H1 (cell line): ENCODE measurements around the gene ME3. TPM values are rescaled to one million over a fixed set of nuclear protein-coding genes. Genes with fewer than 3 reads are reported as not detected.

Source experiments
- CTCF ChIA-PET: fragments of 300-600 bp; sonication (Branson Sonifier 250); formaldehyde crosslinking; loops from one replicate; lab custom pipeline; 2021; ENCODE audit not compliant: partially characterized antibody; lab: Charles Lee
- POLR2A ChIA-PET: fragments of 300-600 bp; sonication (Branson Sonifier 250); formaldehyde crosslinking; loops from one replicate; lab custom pipeline; 2021; ENCODE audit warnings: inconsistent platforms; ENCODE audit not compliant: partially characterized antibody; lab: Charles Lee
- DNase-seq, 2 experiments: peaks; one replicate each; pipeline versions ENCODE4 v3.0.0 to v3.0.0-alpha.2; 2010 to 2022; ENCODE audit warnings: low spot score in 2 of 2, low read depth in 1 of 2, mixed read lengths in 1 of 2
- FAIRE-seq: peaks from 2 replicates; lab custom pipeline; 2011; peaks lifted over from hg19 to GRCh38; lab: Jason Lieb, UNC
- H2AFZ ChIP-seq: 2 replicates; pipeline ENCODE4 v1.8.1; 2012; ENCODE audit warnings: low read length, inconsistent platforms
- H2AK5ac ChIP-seq: 2 replicates; pipeline ENCODE4 v1.6.1; 2013; ENCODE audit warnings: low read depth, low read length
- H2BK120ac ChIP-seq: replicated peaks from 2 replicates; pipeline ENCODE3; 2013; ENCODE audit warnings: low read depth, low read length, inconsistent platforms
- H2BK12ac ChIP-seq: 2 replicates; pipeline ENCODE4 v1.6.1; 2013; ENCODE audit warnings: low read depth, low read length
- H2BK15ac ChIP-seq: 2 replicates; pipeline ENCODE4 v1.6.1; 2013; ENCODE audit warnings: low read length
- H2BK20ac ChIP-seq: 2 replicates; pipeline ENCODE4 v1.6.1; 2013; ENCODE audit warnings: low read length
- H2BK5ac ChIP-seq: 2 replicates; pipeline ENCODE4 v1.6.1; 2013; ENCODE audit warnings: low read depth, low read length
- H3K14ac ChIP-seq: 2 replicates; pipeline ENCODE4 v1.6.1; 2013; ENCODE audit warnings: inconsistent platforms; ENCODE audit not compliant: insufficient read length
- H3K18ac ChIP-seq: 2 replicates; pipeline ENCODE4 v1.6.1; 2013; ENCODE audit warnings: low read length; ENCODE audit errors: extremely low read depth
- H3K23ac ChIP-seq: 2 replicates; pipeline ENCODE4 v1.6.1; 2013; ENCODE audit warnings: inconsistent platforms; ENCODE audit not compliant: insufficient read length
- H3K23me2 ChIP-seq: 2 replicates; pipeline ENCODE4 v1.6.1; 2013; ENCODE audit warnings: low read depth, low read length
- H3K27ac ChIP-seq: 2 replicates; pipeline ENCODE4 v1.6.1; 2011; ENCODE audit warnings: low read depth, low read length, inconsistent platforms
- H3K27me3 ChIP-seq, 4 experiments: replicated peaks in 1 of 4; 1 replicate in 1 of 4; 2 replicates in 3 of 4; pipeline versions ENCODE4 v1.6.1 to v1.8.1; 2011 to 2013; ENCODE audit warnings: low read length in 3 of 4, mild to moderate bottlenecking in 3 of 4, inconsistent platforms in 2 of 4, mixed read lengths in 2 of 4, moderate library complexity in 1 of 4; ENCODE audit not compliant: control insufficient read depth in 3 of 4, insufficient read depth in 3 of 4; ENCODE audit errors: extremely low read depth in 1 of 4
- H3K36me3 ChIP-seq, 4 experiments: 2 replicates each; pipeline versions ENCODE4 v1.6.1 to v1.8.1; 2011 to 2013; ENCODE audit warnings: mild to moderate bottlenecking in 4 of 4, low read length in 3 of 4, moderate library complexity in 2 of 4, control low read depth in 1 of 4, inconsistent platforms in 1 of 4; ENCODE audit not compliant: insufficient read depth in 4 of 4, control insufficient read depth in 2 of 4
- H3K4ac ChIP-seq: replicated peaks from 2 replicates; pipeline ENCODE3; 2013; ENCODE audit warnings: low read length, low read depth, mixed read lengths, inconsistent platforms; ENCODE audit not compliant: insufficient read length
- H3K4me1 ChIP-seq, 4 experiments: replicated peaks in 1 of 4; 1 replicate in 1 of 4; 2 replicates in 3 of 4; pipeline versions ENCODE4 v1.6.1 to v1.8.1; 2011 to 2013; ENCODE audit warnings: low read length in 3 of 4, inconsistent platforms in 2 of 4, mixed read lengths in 1 of 4; ENCODE audit not compliant: insufficient read depth in 4 of 4, control insufficient read depth in 3 of 4
- H3K4me2 ChIP-seq, 2 experiments: 2 replicates each; pipeline versions ENCODE4 v1.6.1 to v1.8.1; 2011 to 2013; ENCODE audit warnings: low read depth in 2 of 2, low read length in 2 of 2, control low read depth in 1 of 2, inconsistent platforms in 1 of 2, mild to moderate bottlenecking in 1 of 2; ENCODE audit not compliant: insufficient read depth in 1 of 2
- H3K4me3 ChIP-seq, 4 experiments: fragments of 200-600, 300-600 bp in 1 of 4; sonication (generic), shearing (Covaris generic), sonication (Bioruptor Twin) in 1 of 4; 2 replicates each; pipeline versions ENCODE4 v1.5.1 to v1.8.1; 2011 to 2016; ENCODE audit warnings: low read length in 4 of 4, low read depth in 3 of 4, control low read depth in 2 of 4, inconsistent platforms in 2 of 4, mild to moderate bottlenecking in 2 of 4, mixed read lengths in 1 of 4, moderate library complexity in 1 of 4; ENCODE audit not compliant: insufficient read depth in 2 of 4; ENCODE audit errors: extremely low read depth in 1 of 4
- H3K56ac ChIP-seq: replicated peaks from 2 replicates; pipeline ENCODE3; 2013; ENCODE audit warnings: low read depth, mild to moderate bottlenecking, mixed read lengths, low read length, inconsistent platforms; ENCODE audit not compliant: insufficient read length
- H3K79me1 ChIP-seq: 2 replicates; pipeline ENCODE4 v1.6.1; 2013; ENCODE audit warnings: low read depth, low read length, control low read depth
- H3K79me2 ChIP-seq, 2 experiments: 2 replicates each; pipeline versions ENCODE4 v1.6.1 to v1.8.1; 2012 to 2013; ENCODE audit warnings: low read length in 2 of 2, mild to moderate bottlenecking in 2 of 2, inconsistent platforms in 1 of 2; ENCODE audit not compliant: insufficient read depth in 2 of 2, control insufficient read depth in 1 of 2
- H3K9ac ChIP-seq, 4 experiments: replicated peaks in 1 of 4; 1 replicate in 1 of 4; 2 replicates in 3 of 4; pipeline versions ENCODE4 v1.6.1 to v1.8.1; 2011 to 2013; ENCODE audit warnings: low read depth in 3 of 4, low read length in 3 of 4, control low read depth in 2 of 4, mild to moderate bottlenecking in 2 of 4, moderate library complexity in 2 of 4, inconsistent platforms in 1 of 4; ENCODE audit errors: extremely low read depth in 1 of 4
- H3K9me3 ChIP-seq, 2 experiments: 2 replicates each; pipeline versions ENCODE4 v1.6.1 to v1.8.1; 2012 to 2013; ENCODE audit warnings: mild to moderate bottlenecking in 2 of 2, moderate library complexity in 2 of 2, control low read depth in 1 of 2, inconsistent platforms in 1 of 2, low read depth in 1 of 2, low read length in 1 of 2, mixed read lengths in 1 of 2; ENCODE audit not compliant: insufficient read depth in 2 of 2
- H4K20me1 ChIP-seq, 2 experiments: replicated peaks in 1 of 2; 2 replicates each; pipeline versions ENCODE3 to v1.8.1; 2011 to 2013; ENCODE audit warnings: inconsistent platforms in 2 of 2, low read length in 2 of 2, mild to moderate bottlenecking in 1 of 2; ENCODE audit not compliant: insufficient read depth in 2 of 2, control insufficient read depth in 1 of 2
- H4K5ac ChIP-seq: 2 replicates; pipeline ENCODE4 v1.6.1; 2013; ENCODE audit warnings: low read length, low read depth, mixed read lengths, inconsistent platforms; ENCODE audit not compliant: insufficient read length
- H4K8ac ChIP-seq: 2 replicates; pipeline ENCODE4 v1.8.0; 2013; ENCODE audit warnings: mild to moderate bottlenecking, moderate library complexity, low read length, inconsistent platforms; ENCODE audit not compliant: insufficient read depth; ENCODE audit errors: extremely low read depth
- H4K91ac ChIP-seq: replicated peaks from 2 replicates; pipeline ENCODE3; 2013; ENCODE audit warnings: low read length, mixed read lengths, inconsistent platforms; ENCODE audit not compliant: insufficient read length
- GTF2F1 ChIP-seq: IDR thresholded peaks from 2 replicates; pipeline ENCODE4 v1.6.1; 2012; ENCODE audit warnings: low read depth, low read length, improper control_type of control experiment, borderline replicate concordance
- JUND ChIP-seq: IDR thresholded peaks from 2 replicates; pipeline ENCODE4 v1.6.1; 2011; ENCODE audit warnings: mild to moderate bottlenecking, improper control_type of control experiment, low read length
- POLR2AphosphoS5 ChIP-seq: IDR thresholded peaks from 2 replicates; pipeline ENCODE4 v1.6.1; 2011; ENCODE audit warnings: low read depth, low read length
- RBBP5 ChIP-seq: IDR thresholded peaks from 2 replicates; pipeline ENCODE4 v1.7.1; 2012; ENCODE audit warnings: low read depth, mild to moderate bottlenecking, inconsistent platforms, low read length, moderate library complexity, borderline replicate concordance
- WGBS, 2 experiments: shearing (Covaris generic) in 1 of 2; methylation state at CpG; one replicate each; pipeline versions ENCODE4 v1.1.6 to v1.1.7; 2013 to 2015; ENCODE audit warnings: low lambda C conversion rate in 2 of 2, mixed read lengths in 2 of 2, inconsistent platforms in 1 of 2, low coverage in 1 of 2, missing lambda C conversion rate in 1 of 2; ENCODE audit not compliant: insufficient replicate concordance in 2 of 2, insufficient coverage in 1 of 2, insufficient read length in 1 of 2; ENCODE audit errors: extremely low coverage in 1 of 2, missing lambda C conversion rate in 1 of 2; 5-methylcytosine and 5-hydroxymethylcytosine counted together
- polyA plus RNA-seq, 7 experiments: library from polyadenylated mRNA; depleted of rRNA in 3 of 7; stranded (reverse) in 5 of 7; unstranded in 2 of 7; fragments of >200 nt in 5 of 7; fragments of 200-250 nt in 2 of 7; gene quantifications; 1 replicate in 5 of 7; 2 replicates in 1 of 7; 4 replicates in 1 of 7; pipeline versions ENCODE4 v1.2.1 to v1.2.3, GENCODE V29; 2011 to 2013; ENCODE audit warnings: missing spikeins in 2 of 7, mixed read lengths in 2 of 7
- total RNA-seq: library from RNA; stranded (reverse); fragmentation: NEBNext Ultra II Directional; extraction: Animal tissue kit (Norgen Biotek cat#: 25700); gene quantifications from 2 replicates; pipeline ENCODE4 v1.2.1, GENCODE V29; 2021

ME3 gene
- total and polyA plus RNA-seq, 2 of the 8 experiments (the other 6 are each of a cell fraction or from before 2014, with no cell fraction given), result 1.5 to 2.8 TPM

DNA sequence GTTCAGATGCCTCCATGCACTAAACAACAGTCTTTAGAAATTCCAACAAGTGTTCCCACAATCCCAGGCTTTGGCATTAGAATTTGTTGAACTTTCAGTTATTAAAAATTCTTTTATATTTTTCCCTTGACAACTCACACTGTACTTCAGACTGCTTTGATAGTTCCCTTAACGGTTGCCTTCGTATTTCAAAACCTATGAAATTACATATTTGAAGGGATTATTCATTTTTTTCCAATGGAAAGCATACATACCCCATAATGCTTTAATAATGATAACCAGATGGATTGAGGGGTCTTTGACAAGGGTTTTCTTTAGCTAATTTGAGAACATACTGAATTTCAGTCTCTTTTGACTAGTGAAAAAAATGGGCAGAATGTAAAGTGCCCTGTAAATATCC lies 76.5 kb downstream of the ME3 start:
- ChIA-PET CTCF (interaction anchor here (0.6 to 5.0 kb wide), 3 partner anchors 12 to 375 kb away, joined by 4 to 46 read pairs (median 6); no protein-coding TSS in a partner anchor), POLR2A (no interaction called here)
- Histone ChIP-seq H4K91ac (no peak overlapping the region), H2BK5ac (no peak overlapping the region), H3K23me2 (no peaks in the 10 kb centered on the region), H2BK15ac (no peak overlapping the region), H3K79me1 (no peaks in the 10 kb centered on the region), H3K36me3 (peaks cover 0 to 4% (median 0%) of the 10 kb centered on the region in 4 experiments; a peak in 1 of 8 replicates), H3K56ac (no peak overlapping the region), H3K14ac (no peak overlapping the region), H3K27ac (no peak overlapping the region), H3K4me2 (no peak overlapping the region), H2AK5ac (no peak overlapping the region), H3K4me3 (no peak overlapping the region), H3K18ac (no peak overlapping the region), H3K23ac (no peak overlapping the region), H3K9ac (no peak overlapping the region), H2BK20ac (no peak overlapping the region), H4K8ac (no peak overlapping the region), H3K4ac (no peak overlapping the region), H3K9me3 (peaks cover 15 to 23% of the 10 kb centered on the region in 2 experiments), H4K5ac (no peak overlapping the region), H3K79me2 (no peaks in the 10 kb centered on the region), H4K20me1 (no peaks in the 10 kb centered on the region), H2BK12ac (no peak overlapping the region), H2BK120ac (no peak overlapping the region), H2AFZ (no peak overlapping the region), H3K27me3 (peaks cover 0 to 2% (median 0%) of the 10 kb centered on the region in 4 experiments; a peak in 1 of 7 replicates), H3K4me1 (peaks cover 0 to 12% (median 9%) of the 10 kb centered on the region in 4 experiments; a peak in 4 of 7 replicates)
- DNase-seq (no peak), FAIRE-seq (no peak)
- whole genome bisulfite sequencing, 2 experiments, result 91% methylated on average over 2 of the region's 2 CpGs; no CpG with 5 or more reads in 1 of the 2 experiments
- TF ChIP-seq POLR2AphosphoS5 (no peak), RBBP5 (no peak), JUND (no peak), GTF2F1 (no peak)
